ENCODE results near the gene P2RY1.

P2RY1 gene

GRCh38 chr3:152834776-152835600 lies at the start of gene P2RY1:
Gene P2RY1 (plus strand): TSS chr3:152835131. CDS start chr3:152835783, 652 bp downstream.
- DNase-seq = peak; percentile 77

- no peak for DNase-seq
Measured at GRCh38 chr3:152786977-152787681, 47.8 kb upstream of the P2RY1 start.

DNA sequence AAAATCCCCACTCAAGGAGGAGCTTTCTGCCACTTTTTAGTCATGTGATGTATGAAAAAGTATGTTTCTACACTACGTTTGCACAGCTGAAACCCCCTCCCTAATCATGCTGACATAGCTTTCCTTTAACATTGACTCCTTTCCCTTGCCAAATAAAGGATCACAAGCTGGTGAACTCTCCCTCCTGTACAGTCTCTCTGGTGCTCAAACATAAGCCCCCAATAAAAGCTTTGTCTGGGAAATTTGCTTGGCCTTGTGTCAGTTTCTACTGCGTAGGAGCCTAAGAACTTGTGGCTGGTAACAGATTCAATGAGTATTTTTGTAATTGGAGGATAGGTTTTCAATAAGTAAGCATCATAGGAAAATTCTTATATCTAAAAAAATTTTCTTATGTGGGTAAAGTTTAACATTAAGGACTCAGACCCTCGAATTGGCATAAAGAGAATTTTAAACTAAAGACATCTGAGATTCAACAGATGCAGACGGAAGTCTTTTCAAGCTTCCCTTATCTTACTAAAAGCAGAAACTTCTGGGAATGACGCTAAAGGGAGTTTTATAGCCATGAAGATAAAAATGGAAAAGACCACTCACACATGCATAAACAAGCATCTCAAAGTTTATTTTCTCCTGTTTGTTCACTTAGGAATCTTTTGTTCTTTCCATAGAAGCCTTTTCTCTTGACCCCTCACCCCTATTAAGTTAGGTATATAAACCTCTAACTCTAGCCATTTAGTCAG lies 44.1 kb upstream of the P2RY1 start:
- DNase-seq = no peak

DNA sequence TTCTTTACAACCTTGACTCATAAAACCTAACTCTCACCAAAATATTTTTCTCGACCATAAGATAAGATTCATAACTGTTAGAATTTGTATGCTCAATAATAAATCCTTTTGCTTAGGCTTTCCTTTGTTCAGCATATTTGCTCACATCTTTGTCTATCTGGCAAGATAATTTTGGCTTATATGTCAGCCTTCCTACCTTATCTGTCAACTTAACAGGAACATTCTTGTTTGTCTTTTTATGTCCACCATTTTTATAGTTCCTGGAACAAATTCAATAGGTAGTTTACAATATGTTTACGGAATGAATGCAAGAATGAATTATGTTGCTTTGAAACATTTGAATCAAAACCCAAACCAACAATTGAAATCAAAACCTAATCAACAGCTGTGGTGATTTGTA lies 41.0 kb upstream of the P2RY1 start:
- no peak for DNase-seq

GRCh38 chr3:152797751-152798432 lies 37.0 kb upstream of the P2RY1 start:
- DNase-seq = no peak

GRCh38 chr3:152811974-152812760 lies 22.8 kb upstream of the P2RY1 start:
- DNase-seq = no peak

- no peak for DNase-seq
Measured at GRCh38 chr3:152817400-152817799, 17.5 kb upstream of the P2RY1 start.

GRCh38 chr3:152818027-152818426 lies 16.9 kb upstream of the P2RY1 start:
- no peak for DNase-seq

DNA sequence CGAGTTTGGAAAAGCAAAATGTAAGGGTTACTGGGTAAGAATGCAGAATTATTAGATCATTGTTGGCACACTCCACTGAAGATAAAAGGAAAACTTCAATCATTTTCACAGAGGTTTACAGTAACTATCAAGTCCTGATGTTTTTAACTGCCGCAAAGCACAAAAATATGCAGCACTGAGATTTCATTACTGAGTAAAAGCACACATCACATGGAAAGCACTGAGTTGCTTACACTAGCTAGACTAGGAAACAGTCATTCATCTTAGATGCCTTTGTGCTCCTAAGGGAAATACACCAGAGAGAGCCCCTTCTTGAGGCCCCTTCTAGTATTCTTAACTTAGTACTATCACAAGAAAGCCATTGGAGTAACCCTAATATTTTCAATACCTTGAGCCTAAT lies 11.8 kb upstream of the P2RY1 start:
- no peak for DNase-seq

DNA sequence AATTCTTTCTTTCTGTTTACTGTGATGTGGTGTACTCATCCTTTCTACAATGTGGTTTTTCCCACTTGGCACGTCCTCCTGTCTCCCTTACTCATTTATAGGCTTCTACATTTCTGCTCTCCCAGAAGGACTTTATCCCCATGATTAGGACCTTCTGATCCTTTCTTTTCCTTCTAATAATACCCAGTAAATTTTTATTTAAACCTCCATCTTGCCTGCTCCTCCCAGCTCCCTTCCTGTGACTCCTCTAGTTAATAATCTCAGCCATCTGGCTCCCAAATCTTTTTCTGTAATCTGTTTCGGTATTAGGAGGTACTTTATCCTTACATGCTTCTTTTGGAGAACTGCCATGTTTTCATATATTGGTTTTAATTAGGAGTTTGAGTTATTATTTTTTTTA lies 11.2 kb upstream of the P2RY1 start:
- DNase-seq = no peak

DNA sequence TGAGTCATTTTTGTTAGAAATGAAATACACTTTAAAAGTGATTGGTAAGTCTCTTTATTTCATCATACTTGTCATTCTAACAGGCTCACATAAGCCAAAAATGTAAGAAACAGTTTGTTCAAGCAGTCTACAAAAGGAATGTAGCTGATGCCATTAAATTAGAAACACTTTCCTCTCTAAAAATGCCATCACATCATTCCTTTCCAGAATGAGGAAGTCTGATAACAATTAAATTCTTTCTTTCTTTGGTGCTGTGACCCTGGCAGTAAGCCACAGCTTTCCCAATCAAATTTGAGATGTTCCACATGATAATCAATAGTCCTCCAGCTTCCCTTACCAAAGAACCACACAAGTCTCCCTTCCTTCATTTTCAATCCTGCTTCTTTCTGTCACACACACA lies 9.4 kb upstream of the P2RY1 start:
- no peak for DNase-seq

DNA sequence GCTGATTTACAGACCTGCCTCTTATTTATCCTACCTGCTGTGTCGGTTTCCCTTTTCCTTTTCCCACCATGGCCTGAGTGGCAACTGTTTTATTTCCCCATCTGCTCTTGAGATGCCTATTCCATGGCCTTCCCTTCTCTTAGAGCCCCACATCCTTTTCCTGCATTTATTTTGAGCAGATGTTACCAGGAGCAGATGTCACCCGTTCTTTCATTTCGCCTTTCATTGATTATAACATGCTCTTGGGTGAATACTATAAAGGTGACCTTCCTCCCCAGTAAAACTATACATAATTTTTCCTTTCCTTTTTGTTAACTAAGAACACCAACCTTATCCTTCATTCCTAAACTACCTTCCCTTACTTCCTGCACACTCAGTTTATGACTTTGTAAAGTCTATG lies 8.5 kb upstream of the P2RY1 start:
- no peak for DNase-seq

- DNase-seq = no peak
Measured at GRCh38 chr3:152827313-152827712, 7.6 kb upstream of the P2RY1 start.

GRCh38 chr3:152828075-152828840 lies 6.7 kb upstream of the P2RY1 start:
- no peak for DNase-seq

DNA sequence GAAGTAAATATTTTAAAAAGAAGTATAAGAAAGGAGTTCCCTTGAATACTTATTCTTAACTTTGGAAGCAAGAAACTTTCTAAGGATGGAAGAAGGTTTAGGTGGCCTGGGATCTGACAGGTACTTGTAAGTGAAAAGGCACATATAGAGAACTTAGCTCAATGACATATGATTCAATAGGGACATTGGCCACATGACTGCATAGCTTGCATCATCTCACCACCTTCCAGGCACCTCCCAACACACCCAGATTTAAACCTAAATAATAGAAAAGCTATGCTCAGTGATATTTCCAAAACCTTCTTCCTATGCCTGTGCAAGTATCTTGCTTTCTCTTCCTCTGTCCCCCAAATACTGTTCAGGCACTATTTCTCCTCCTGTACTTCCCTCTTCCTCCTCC lies 4.7 kb upstream of the P2RY1 start:
- no peak for DNase-seq

- no peak for DNase-seq
Measured at GRCh38 chr3:152832046-152832445, 2.9 kb upstream of the P2RY1 start.

DNA sequence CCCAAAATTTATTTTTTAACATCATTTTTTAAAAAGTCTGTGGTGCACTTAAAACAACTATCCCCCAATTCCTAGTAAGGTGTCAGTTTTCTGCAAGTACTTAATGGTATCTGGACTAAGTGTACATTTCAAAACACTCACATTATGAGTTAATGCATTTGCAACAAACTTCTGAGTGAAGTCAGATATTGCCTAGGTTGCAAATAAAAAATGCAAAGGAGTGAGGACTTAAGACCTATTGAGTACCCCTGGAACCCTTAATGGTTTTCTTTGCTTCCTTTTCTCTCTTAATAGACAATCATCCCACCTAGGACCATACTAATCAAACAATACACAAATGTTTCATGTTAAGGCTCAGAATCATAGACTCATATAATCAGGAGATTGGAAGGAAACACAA lies 1.8 kb upstream of the P2RY1 start:
- no peak for DNase-seq

DNA sequence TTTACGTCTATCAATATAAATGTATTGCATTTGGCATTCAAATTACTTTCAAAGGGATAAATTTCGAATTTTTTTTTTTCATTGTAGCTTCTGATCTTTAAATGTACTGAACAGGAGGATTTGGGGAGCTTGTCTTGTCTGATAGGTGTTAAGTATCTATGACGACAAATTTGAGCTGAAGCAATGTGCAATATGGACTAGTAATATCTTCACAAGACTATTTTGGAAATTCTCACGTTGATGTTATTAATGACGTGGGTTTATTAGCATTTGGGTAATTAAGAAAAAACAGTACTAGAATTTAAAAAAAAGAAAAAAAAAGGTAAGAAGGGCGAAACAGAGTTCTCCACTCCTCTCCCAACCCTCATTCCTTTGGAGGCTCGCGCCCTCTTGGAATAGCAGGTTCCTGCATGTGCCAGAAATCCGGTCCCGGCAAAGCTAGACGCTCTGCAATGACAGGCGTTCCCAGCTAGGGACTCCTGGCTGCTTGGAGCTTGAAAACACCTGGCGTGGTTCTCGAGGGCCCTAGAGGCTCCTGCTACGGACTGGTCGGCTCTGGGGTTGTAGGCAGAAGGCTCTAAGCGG lies 648 bp upstream of the P2RY1 start:
- DNase-seq = peak; percentile 77

DNA sequence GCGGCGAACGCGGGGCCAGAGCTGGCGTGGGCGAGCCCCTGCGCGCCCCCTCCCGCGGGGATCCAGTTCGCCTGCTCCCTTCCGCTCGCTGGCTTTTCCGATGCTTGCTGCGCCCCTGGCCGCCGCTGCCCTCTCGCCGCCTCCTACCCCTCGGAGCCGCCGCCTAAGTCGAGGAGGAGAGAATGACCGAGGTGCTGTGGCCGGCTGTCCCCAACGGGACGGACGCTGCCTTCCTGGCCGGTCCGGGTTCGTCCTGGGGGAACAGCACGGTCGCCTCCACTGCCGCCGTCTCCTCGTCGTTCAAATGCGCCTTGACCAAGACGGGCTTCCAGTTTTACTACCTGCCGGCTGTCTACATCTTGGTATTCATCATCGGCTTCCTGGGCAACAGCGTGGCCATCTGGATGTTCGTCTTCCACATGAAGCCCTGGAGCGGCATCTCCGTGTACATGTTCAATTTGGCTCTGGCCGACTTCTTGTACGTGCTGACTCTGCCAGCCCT lies 721 bp downstream of the P2RY1 start:
- DNase-seq = peak; percentile 8

DNA sequence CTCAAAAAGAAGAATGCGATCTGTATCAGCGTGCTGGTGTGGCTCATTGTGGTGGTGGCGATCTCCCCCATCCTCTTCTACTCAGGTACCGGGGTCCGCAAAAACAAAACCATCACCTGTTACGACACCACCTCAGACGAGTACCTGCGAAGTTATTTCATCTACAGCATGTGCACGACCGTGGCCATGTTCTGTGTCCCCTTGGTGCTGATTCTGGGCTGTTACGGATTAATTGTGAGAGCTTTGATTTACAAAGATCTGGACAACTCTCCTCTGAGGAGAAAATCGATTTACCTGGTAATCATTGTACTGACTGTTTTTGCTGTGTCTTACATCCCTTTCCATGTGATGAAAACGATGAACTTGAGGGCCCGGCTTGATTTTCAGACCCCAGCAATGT lies 1.3 kb downstream of the P2RY1 start:
- DNase-seq = no peak

DNA sequence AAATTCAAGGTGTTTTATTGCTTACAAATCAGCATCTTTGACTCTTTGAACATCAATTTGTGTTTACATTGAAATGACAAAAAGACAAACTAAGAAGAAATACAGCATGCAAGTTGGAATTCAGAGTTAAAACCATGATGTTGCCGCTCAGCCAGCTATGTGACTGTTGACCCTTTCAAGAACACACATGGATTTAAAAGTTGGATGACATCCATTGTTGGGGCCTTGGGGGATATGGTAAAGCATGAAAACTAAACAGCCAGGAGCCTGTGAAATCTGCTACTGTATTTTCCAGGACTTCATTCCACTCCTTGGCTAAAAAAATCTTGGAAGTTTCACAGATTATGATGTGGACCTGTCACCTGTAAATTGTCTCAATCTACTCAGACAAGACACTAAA lies 4.6 kb downstream of the P2RY1 start:
- no peak for DNase-seq
